Adipose tissue (tissue), 3 donors: ENCODE results near the gene GTPBP3. TPM values are rescaled to one million over a fixed set of nuclear protein-coding genes. Genes with fewer than 3 reads are reported as not detected.

Experiments
- H3K27ac ChIP-seq: one replicate; pipeline ENCODE4 v1.5.1; 2013; ENCODE audit warnings: low read depth, low read length
- WGBS, 3 donors: extraction: QIAGEN DNeasy Blood & Tissue Kit; methylation state at CpG; one replicate each; pipeline ENCODE4 v1.1.7; 2013; 5-methylcytosine and 5-hydroxymethylcytosine counted together
- polyA plus RNA-seq, 3 donors: library from polyadenylated mRNA; stranded (reverse); fragments of 200-250 nt; gene quantifications; one replicate each; pipeline ENCODE4 v1.2.3, GENCODE V29; 2013
- donor health status: healthy with polysubstance abuse.
- donor health status: Bipolar disorder and iron deficiency.
- donor health status: healthy.

GTPBP3 gene
- polyA plus RNA-seq, 3 donors: 10.1 to 18.8 (median 13.6) TPM

DNA sequence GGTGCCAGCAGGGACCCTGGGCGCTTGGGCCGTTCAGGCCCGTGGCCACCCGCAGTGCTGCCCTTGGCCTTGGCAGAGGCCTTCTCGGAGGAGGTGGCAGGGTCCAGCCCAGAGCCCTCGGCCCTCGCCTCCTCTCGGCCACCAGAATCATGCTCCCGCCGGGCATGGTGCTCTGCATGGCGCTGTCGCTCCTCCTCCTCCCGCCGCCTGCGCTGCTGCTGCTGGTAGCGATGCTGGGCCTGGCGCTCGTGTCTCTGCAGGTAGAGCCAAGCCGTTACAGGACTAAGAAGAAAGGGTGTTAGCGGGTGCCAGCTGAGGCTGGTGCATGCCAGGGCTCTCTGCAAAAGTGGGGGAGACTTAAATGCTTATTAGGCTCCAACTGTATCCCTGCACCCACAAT, 12.2 kb upstream of the GTPBP3 start:
- 96 to 97% (median 97%) methylated on average over 19 to 20 of the region's 20 CpGs for WGBS, 3 donors
- H3K27ac ChIP-seq: no peak overlapping the region

GRCh38 chr19:17325881-17326594, 11.3 kb upstream of the GTPBP3 start:
- no peak overlapping the region for H3K27ac ChIP-seq
- 73 to 84% (median 83%) methylated on average over 17 of the region's 17 CpGs for WGBS, 3 donors

GRCh38 chr19:17326595-17326966, 10.8 kb upstream of the GTPBP3 start:
- 73 to 86% (median 80%) methylated on average over 11 of the region's 11 CpGs for WGBS, 3 donors
- no peak overlapping the region for H3K27ac ChIP-seq

DNA sequence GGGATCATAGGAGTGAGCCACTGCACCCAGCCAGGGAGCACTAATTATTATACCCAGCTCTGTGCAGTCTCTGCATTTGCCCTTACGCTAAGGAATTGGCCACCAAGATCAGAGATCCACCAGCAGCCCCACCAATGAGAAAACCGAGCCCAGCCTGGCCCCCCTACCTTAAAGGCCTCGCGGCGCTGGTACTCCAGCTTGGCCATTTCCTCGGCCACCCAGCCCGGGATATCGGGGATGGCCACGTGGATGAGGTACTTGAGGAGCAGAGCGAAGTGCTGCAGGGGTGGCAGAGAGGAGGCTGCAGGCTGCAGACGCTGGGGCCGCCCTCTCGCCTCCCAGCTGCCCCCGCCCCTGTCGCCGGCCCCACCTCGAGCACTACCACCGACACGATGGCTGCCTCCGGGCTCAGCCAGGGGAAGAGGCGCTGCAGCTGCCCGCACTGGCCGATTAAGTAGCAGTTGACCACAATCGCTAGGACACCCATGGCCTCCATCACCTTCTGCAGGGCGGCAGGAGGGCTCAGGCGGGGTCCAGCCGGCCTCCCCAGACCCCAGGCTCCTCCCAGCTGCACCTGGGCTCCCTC, 10.2 kb upstream of the GTPBP3 start:
- no peak overlapping the region for H3K27ac ChIP-seq
- 92 to 97% (median 93%) methylated on average over 25 to 27 of the region's 27 CpGs for WGBS, 3 donors

DNA sequence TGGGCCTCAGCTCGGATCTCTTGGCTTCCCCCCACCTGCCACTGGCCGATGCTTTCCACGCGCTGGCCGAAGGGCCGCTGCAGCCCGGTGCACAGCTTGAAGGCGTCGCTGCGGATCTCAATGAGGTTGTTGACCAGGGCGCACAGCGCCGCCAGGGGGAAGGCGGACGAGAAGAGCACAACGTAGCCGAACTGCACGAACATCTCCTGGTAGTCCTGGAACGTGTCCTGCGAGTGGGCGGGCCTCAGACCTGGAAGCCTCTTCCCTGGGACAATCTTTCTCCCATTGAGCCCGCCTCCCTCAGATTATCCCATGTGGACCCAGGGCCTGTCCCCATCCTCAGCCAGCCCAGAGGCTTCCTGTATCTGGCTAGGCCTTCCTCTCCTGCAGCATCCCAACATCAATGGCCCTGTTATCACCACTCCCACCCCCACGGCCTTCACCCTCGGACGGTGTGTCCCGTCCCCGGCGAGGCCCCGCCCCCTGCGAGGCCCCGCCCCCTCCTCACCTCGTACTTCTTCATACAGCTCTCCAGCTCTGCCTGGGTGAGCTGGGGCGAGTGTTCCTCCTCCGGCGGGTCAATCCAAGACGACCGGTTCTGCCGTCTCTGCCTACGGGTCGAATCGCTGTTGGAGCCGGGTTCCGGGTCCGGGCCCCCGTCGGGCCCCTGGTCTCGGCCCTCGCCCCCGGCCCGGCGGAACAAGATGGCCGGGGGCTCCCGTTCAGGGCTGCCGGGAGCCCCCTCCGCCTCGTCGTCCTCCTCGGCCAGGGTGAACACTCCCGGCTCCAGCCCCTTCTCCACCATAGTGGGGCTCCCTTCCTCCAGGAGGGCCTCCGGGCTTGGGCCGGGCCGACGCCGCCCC, 9.5 kb upstream of the GTPBP3 start:
- H3K27ac ChIP-seq: no peak overlapping the region
- WGBS, 3 donors: 25 to 42% (median 41%) methylated on average over 51 to 64 of the region's 64 CpGs

GRCh38 chr19:17328517-17329365, 8.6 kb upstream of the GTPBP3 start:
- H3K27ac ChIP-seq: no peak overlapping the region

GRCh38 chr19:17329366-17330261, 7.7 kb upstream of the GTPBP3 start:
- no peak overlapping the region for H3K27ac ChIP-seq
- WGBS, 3 donors: 67 to 73% (median 71%) methylated on average over 48 to 51 of the region's 51 CpGs

More at GRCh38 chr19:17328517-17329365, 8.6 kb upstream of the GTPBP3 start:
- 9 to 29% (median 26%) methylated on average over 53 to 93 of the region's 94 CpGs for WGBS, 3 donors

GRCh38 chr19:17330262-17331044, 6.9 kb upstream of the GTPBP3 start:
- no peak overlapping the region for H3K27ac ChIP-seq
- WGBS, 3 donors: 94 to 95% (median 95%) methylated on average over 24 of the region's 24 CpGs

GRCh38 chr19:17331045-17331558, 6.3 kb upstream of the GTPBP3 start:
- 75 to 91% (median 89%) methylated on average over 12 to 13 of the region's 13 CpGs for WGBS, 3 donors
- no peak overlapping the region for H3K27ac ChIP-seq

GRCh38 chr19:17332360-17332676, 5.0 kb upstream of the GTPBP3 start:
- H3K27ac ChIP-seq: no peak overlapping the region
- 91 to 94% (median 93%) methylated on average over 8 of the region's 8 CpGs for WGBS, 3 donors

- 95 to 97% (median 96%) methylated on average over 45 of the region's 45 CpGs for WGBS, 3 donors
- no peak overlapping the region for H3K27ac ChIP-seq
Measured at GRCh38 chr19:17332677-17333581, 4.4 kb upstream of the GTPBP3 start.

GRCh38 chr19:17333611-17334413, 3.5 kb upstream of the GTPBP3 start:
- H3K27ac ChIP-seq: no peak overlapping the region
- 31 to 45% (median 39%) methylated on average over 42 to 52 of the region's 52 CpGs for WGBS, 3 donors

GRCh38 chr19:17334414-17335409, 2.6 kb upstream of the GTPBP3 start, which contains the start of gene ANO8:
Gene ANO8 (minus strand): TSS chr19:17334855. CDS start chr19:17334670, 185 bp downstream.
- no peak within 1 kb of the TSS for H3K27ac ChIP-seq
- 2 to 4% (median 3%) methylated on average over 67 to 86 of the region's 86 CpGs for WGBS, 3 donors

DNA sequence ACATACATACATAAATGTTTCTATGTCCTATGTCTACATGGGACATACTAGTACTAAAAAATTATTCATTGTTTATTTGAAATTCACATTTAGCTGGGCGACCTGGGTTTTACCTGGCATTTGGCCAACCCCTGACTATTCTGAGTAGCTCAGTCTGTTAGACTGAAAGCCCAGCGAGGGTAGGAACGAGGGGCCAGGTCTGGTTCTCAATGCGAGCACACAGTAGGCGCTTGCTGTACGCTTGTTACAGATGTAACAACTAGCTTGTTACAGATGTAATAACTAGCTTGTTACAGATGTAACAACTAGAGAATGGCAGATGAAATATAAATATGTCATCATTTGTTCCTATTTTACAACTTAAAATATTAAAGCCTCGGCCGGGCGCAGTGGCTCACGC, 1.8 kb upstream of the GTPBP3 start:
- H3K27ac ChIP-seq: no peak overlapping the region
- WGBS, 3 donors: 66 to 69% (median 66%) methylated on average over 10 of the region's 10 CpGs
